Epithelial cell of proximal tubule (primary cell): ENCODE data around the gene PHF1. TPM values are rescaled to one million over a fixed set of nuclear protein-coding genes. Genes with fewer than 3 reads are reported as not detected.

Experiments used
- DNase-seq: peaks from one replicate; pipeline ENCODE4 v3.0.0-alpha.2; 2011; ENCODE audit warnings: low read depth
- H3K4me3 ChIP-seq: 2 replicates; pipeline ENCODE4 v1.5.1; 2011; ENCODE audit warnings: low read depth, mild to moderate bottlenecking, low read length
- total RNA-seq: library from RNA; depleted of rRNA; stranded (reverse); fragments of >200 nt; gene quantifications from 2 replicates; pipeline ENCODE4 v1.2.3, GENCODE V29; 2015
- TF ChIP-seq, protein P1 (sequence below): conservative IDR thresholded peaks from 2 replicates; pipeline ENCODE4 v1.5.1; 2012; ENCODE audit warnings: low read depth, mild to moderate bottlenecking, low read length

PHF1 gene
- total RNA-seq, 1 donor from 2014 or later = 25.4 TPM

DNA sequence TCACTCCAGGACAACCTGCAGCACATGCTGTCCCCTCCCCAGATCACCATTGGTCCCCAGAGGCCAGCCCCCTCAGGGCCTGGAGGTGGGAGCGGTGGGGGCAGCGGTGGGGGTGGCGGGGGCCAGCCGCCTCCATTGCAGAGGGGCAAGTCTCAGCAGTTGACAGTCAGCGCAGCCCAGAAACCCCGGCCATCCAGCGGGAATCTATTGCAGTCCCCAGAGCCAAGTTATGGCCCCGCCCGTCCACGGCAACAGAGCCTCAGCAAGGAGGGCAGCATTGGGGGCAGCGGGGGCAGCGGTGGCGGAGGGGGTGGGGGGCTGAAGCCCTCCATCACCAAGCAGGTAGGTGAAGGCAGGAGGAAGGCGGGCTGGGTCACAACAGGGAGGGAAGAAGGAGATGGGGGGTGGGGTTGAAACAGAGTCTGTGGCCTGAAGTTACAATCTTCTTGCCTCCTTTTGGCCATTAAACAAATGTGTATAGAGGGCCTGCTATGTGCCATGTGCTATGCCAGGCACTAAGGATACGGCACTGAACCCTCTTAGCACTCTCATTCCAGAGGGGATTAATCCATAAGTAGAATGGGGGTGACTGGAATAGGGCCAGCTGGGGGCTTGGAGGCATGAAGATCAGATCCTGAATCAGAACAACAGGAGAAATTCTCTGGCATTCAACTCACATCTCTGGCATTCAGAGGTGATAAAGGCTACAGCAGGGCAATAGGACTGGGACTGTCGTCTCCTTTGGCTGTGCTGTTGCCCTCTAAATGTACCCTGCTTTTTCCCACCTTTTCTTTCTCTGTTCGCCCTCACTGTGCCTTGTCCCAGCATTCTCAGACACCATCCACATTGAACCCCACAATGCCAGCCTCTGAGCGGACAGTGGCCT lies 33.0 kb downstream of the PHF1 start:
- no peak for DNase-seq
- TF ChIP-seq, protein P1, sequence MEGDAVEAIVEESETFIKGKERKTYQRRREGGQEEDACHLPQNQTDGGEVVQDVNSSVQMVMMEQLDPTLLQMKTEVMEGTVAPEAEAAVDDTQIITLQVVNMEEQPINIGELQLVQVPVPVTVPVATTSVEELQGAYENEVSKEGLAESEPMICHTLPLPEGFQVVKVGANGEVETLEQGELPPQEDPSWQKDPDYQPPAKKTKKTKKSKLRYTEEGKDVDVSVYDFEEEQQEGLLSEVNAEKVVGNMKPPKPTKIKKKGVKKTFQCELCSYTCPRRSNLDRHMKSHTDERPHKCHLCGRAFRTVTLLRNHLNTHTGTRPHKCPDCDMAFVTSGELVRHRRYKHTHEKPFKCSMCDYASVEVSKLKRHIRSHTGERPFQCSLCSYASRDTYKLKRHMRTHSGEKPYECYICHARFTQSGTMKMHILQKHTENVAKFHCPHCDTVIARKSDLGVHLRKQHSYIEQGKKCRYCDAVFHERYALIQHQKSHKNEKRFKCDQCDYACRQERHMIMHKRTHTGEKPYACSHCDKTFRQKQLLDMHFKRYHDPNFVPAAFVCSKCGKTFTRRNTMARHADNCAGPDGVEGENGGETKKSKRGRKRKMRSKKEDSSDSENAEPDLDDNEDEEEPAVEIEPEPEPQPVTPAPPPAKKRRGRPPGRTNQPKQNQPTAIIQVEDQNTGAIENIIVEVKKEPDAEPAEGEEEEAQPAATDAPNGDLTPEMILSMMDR = no peak
- no peak overlapping the region for H3K4me3 ChIP-seq

- no peak overlapping the region for H3K4me3 ChIP-seq
- no peak for DNase-seq
- TF ChIP-seq, protein P1 = no peak
Observed at GRCh38 chr6:33445119-33445603, 34.3 kb downstream of the PHF1 start.

DNA sequence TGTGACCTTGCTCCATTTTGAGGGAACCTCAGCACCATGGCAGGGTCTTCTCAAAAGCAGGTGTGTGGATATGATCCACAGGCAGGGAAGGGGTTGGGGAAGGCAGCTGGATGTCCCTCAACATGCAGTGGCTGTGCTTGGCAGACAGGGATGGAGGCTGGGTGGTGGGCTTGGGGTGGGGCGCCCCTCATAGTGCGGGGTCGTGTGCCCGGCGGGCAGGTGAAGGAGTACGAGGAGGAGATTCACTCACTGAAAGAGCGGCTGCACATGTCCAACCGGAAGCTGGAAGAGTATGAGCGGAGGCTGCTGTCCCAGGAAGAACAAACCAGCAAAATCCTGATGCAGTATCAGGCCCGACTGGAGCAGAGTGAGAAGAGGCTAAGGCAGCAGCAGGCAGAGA lies 35.5 kb downstream of the PHF1 start:
- H3K4me3 ChIP-seq = no peak overlapping the region
- TF ChIP-seq, protein P1 = no peak
- no peak for DNase-seq

GRCh38 chr6:33450434-33450833 lies 39.6 kb downstream of the PHF1 start:
- TF ChIP-seq, protein P1 = no peak
- H3K4me3 ChIP-seq = no peak overlapping the region
- DNase-seq = no peak

DNA sequence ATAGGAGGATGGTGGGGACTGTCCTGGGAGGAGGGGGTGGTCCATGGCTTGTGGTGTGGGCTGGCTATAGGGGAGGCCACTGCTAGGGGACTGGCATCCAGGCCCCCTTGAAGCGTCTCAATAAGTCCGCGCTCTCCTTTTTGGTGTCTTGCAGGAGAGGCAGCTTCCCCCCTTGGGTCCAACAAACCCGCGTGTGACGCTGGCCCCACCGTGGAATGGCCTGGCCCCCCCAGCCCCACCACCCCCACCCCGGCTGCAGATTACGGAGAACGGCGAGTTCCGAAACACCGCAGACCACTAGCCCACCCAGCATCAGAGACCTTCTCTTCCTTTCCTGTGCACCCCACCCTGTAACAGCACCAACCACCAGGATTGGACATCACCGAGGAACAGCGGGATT lies 40.8 kb downstream of the PHF1 start:
- H3K4me3 ChIP-seq = no peak overlapping the region
- no peak for DNase-seq
- TF ChIP-seq, protein P1 = no peak

DNA sequence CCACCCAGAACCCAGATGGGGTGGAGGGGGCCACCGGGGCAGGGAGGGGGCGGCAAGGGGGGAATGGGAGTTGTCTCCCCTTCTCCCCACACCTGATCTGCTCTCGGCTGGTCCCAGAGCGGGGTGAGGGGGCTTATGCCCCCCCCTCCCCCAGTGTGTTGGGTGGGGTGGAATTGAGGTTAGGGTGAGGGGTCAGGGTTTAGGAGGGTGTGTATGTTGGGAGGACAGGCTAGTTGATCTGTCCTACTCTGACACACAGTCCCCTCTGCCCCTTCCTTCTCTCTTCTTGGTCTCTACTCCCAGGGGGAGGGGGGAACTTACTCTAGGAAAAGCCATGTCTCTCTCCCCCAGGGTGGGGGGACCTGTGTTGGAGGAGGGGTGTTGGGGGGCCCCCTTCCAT lies 41.7 kb downstream of the PHF1 start:
- DNase-seq = no peak
- H3K4me3 ChIP-seq = no peak overlapping the region
- TF ChIP-seq, protein P1 = no peak
